ENCODE results near the gene FABP7. TPM values are rescaled to one million over a fixed set of nuclear protein-coding genes. Genes with fewer than 3 reads are reported as not detected.

FABP7 gene
- total and polyA plus RNA-seq, 4 donors = not detected

DNA sequence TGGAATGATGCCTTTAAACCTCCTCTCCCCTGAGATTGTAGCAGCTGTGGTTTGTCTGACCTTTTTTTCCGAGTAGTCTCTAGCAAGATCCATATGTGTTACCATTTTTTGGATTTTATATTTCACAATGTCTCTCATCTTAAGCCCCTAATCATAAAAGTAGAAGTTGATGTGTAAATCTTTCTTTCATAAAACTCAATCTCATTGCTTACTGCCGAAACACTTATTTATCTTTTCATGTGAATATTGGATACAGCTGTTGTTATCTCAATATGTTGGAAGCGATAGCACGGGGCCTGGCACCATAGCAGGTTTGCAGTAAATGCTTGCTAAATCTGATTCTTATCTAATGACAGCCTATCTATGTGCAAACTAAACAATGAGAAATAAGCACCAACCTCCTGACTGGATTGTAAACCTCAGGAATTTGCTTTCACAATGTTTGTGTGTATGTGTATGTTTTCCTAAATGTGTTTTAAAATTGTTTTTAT lies 23.7 kb downstream of the FABP7 start:
- H3K9me3 ChIP-seq (ENCODE audit: control insufficient read depth in 4 of 4, low read length in 3 of 4) = no peaks in the 10 kb centered on the region
- H3K27me3 ChIP-seq (ENCODE audit: control insufficient read depth in 4 of 4, insufficient read depth in 4 of 4, low read length in 3 of 4) = no peaks in the 10 kb centered on the region
- H3K36me3 ChIP-seq (ENCODE audit: control insufficient read depth in 4 of 4, insufficient read depth in 3 of 4, low read depth in 1 of 4, low read length in 3 of 4) = peaks cover 2 to 15% (median 12%) of the 10 kb centered on the region in 4 donors
- WGBS = 5% methylated on average over 4 of the region's 4 CpGs
- no peak overlapping the region for H3K9ac ChIP-seq (ENCODE audit: low read depth in 1 of 2, low read length in 2 of 2)
- H3K27ac ChIP-seq (ENCODE audit: low read depth in 1 of 2, low read length in 2 of 2) = peak overlapping the region in 1 of 2 donors; percentile 26
- no peak for DNase-seq (ENCODE audit: low spot score)
- peaks cover 2 to 17% (median 3%) of the 10 kb centered on the region in 4 donors for H3K4me1 ChIP-seq (ENCODE audit: control insufficient read depth in 4 of 4, insufficient read depth in 4 of 4, low read length in 3 of 4)
- no peak overlapping the region for H3K4me3 ChIP-seq (ENCODE audit: low read depth in 1 of 3, low read length in 3 of 3)
- TF ChIP-seq RXRA (IDR thresholded peaks at IDR 0.05) (peak in 1 of 2 donors; percentile 81), ZBTB33 (IDR thresholded peaks at IDR 0.05) (peak; percentile 65), FOXA1 (IDR thresholded peaks at IDR 0.05) (peak; percentile 50), FOXA2 (IDR thresholded peaks at IDR 0.05) (peak; percentile 77), RAD21 (IDR thresholded peaks at IDR 0.05) (peak in 1 of 2 donors; percentile 24), HNF4A (conservative IDR thresholded peaks at IDR 0.05) (peak; percentile 12 to 68), YY1 (IDR thresholded peaks at IDR 0.05) (peak; percentile 57), JUND (IDR thresholded peaks at IDR 0.05) (no peak), CTCF (IDR thresholded peaks at IDR 0.05; ENCODE audit: low read depth, low read length, missing input control) (no peak), SP1 (IDR thresholded peaks at IDR 0.05) (peak; percentile 17), HNF4G (IDR thresholded peaks at IDR 0.05) (no peak), GABPA (IDR thresholded peaks at IDR 0.05 in 1 of 2, conservative IDR thresholded peaks at IDR 0.05 in 1 of 2) (peak in 1 of 2 donors; percentile 17), TAF1 (conservative IDR thresholded peaks at IDR 0.05) (no peak), EGR1 (IDR thresholded peaks at IDR 0.05; ENCODE audit: low read depth in 2 of 2) (no peak), NR2F2 (IDR thresholded peaks at IDR 0.05) (no peak)
- TF ChIP-seq, protein P1, sequence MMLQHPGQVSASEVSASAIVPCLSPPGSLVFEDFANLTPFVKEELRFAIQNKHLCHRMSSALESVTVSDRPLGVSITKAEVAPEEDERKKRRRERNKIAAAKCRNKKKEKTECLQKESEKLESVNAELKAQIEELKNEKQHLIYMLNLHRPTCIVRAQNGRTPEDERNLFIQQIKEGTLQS (IDR thresholded peaks at IDR 0.05) = no peak
- TF ChIP-seq, protein P2, sequence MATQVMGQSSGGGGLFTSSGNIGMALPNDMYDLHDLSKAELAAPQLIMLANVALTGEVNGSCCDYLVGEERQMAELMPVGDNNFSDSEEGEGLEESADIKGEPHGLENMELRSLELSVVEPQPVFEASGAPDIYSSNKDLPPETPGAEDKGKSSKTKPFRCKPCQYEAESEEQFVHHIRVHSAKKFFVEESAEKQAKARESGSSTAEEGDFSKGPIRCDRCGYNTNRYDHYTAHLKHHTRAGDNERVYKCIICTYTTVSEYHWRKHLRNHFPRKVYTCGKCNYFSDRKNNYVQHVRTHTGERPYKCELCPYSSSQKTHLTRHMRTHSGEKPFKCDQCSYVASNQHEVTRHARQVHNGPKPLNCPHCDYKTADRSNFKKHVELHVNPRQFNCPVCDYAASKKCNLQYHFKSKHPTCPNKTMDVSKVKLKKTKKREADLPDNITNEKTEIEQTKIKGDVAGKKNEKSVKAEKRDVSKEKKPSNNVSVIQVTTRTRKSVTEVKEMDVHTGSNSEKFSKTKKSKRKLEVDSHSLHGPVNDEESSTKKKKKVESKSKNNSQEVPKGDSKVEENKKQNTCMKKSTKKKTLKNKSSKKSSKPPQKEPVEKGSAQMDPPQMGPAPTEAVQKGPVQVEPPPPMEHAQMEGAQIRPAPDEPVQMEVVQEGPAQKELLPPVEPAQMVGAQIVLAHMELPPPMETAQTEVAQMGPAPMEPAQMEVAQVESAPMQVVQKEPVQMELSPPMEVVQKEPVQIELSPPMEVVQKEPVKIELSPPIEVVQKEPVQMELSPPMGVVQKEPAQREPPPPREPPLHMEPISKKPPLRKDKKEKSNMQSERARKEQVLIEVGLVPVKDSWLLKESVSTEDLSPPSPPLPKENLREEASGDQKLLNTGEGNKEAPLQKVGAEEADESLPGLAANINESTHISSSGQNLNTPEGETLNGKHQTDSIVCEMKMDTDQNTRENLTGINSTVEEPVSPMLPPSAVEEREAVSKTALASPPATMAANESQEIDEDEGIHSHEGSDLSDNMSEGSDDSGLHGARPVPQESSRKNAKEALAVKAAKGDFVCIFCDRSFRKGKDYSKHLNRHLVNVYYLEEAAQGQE (IDR thresholded peaks at IDR 0.05) = peak; percentile 33
- TF ChIP-seq, protein P3, sequence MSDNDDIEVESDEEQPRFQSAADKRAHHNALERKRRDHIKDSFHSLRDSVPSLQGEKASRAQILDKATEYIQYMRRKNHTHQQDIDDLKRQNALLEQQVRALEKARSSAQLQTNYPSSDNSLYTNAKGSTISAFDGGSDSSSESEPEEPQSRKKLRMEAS (IDR thresholded peaks at IDR 0.05) = peak; percentile 64

All from liver (tissue), 9 donors.